IMR-90 (cell line): ENCODE measurements around the gene GALR1. TPM values are rescaled to one million over a fixed set of nuclear protein-coding genes. Genes with fewer than 3 reads are reported as not detected.
"Not testable (repeated sequence)": the region's sequence is repeated elsewhere in the genome, so short reads cannot be mapped to it uniquely, and the experiment has no call there.

Experiments
- ATAC-seq: fragments of 200-7000 bp; cut with Tn5 transposase; 2 replicates; pipeline ENCODE4 v1.9.1; 2020; ENCODE audit warnings: low read depth, mild to moderate bottlenecking, moderate library complexity
- BruUV-seq: library from RNA; stranded (reverse); fragments of 400-500 nt; replicated peaks from 2 replicates; lab custom pipeline; 2021; lab: Mats Ljungman, UMichigan
- CTCF ChIA-PET: fragments of 300-600 bp; formaldehyde crosslinking; extraction: SDS; loops from one replicate; lab custom pipeline; 2021; ENCODE audit warnings: antibody characterized with exemption; lab: Yijun Ruan, JAX
- POLR2A ChIA-PET: fragments of 300-600 bp; sonication (Branson Sonifier 250); formaldehyde crosslinking; loops from one replicate; lab custom pipeline; 2022; ENCODE audit warnings: antibody characterized with exemption; ENCODE audit not compliant: unreplicated experiment; lab: Charles Lee
- DNase-seq: peaks from one replicate; pipeline ENCODE4 v3.0.0; 2013
- H2AFZ ChIP-seq: replicated peaks from 2 replicates; pipeline ENCODE3; 2013; ENCODE audit warnings: low read length, mild to moderate bottlenecking; ENCODE audit not compliant: poor library complexity
- H2AK5ac ChIP-seq: 2 replicates; pipeline ENCODE4 v1.6.1; 2013; ENCODE audit warnings: low read depth, low read length, inconsistent platforms
- H2AK9ac ChIP-seq: replicated peaks from 2 replicates; pipeline ENCODE3; 2013; ENCODE audit warnings: mild to moderate bottlenecking, low read depth, low read length, moderate library complexity; ENCODE audit not compliant: poor library complexity
- H2BK120ac ChIP-seq: 2 replicates; pipeline ENCODE4 v1.6.1; 2013; ENCODE audit warnings: low read depth, low read length, inconsistent platforms
- H2BK15ac ChIP-seq: 3 replicates; pipeline ENCODE4 v1.6.1; 2013; ENCODE audit warnings: low read depth, low read length, inconsistent platforms
- H2BK20ac ChIP-seq: 2 replicates; pipeline ENCODE4 v1.6.1; 2013; ENCODE audit warnings: low read depth, mild to moderate bottlenecking, inconsistent platforms, low read length, moderate library complexity
- H2BK5ac ChIP-seq: 2 replicates; pipeline ENCODE4 v1.6.1; 2013; ENCODE audit warnings: mild to moderate bottlenecking, low read depth, low read length, inconsistent platforms; ENCODE audit not compliant: poor library complexity, severe bottlenecking
- H3K14ac ChIP-seq: replicated peaks from 2 replicates; pipeline ENCODE4 v1.6.1; 2013; ENCODE audit warnings: low read depth, low read length, inconsistent platforms
- H3K18ac ChIP-seq: 2 replicates; pipeline ENCODE4 v1.6.1; 2013; ENCODE audit warnings: low read depth, low read length, control low read depth
- H3K23ac ChIP-seq: 2 replicates; pipeline ENCODE4 v1.6.1; 2013; ENCODE audit warnings: low read depth, low read length, inconsistent platforms
- H3K27ac ChIP-seq: 2 replicates; pipeline ENCODE4 v1.5.1; 2013; ENCODE audit warnings: mild to moderate bottlenecking, control low read depth, low read length; ENCODE audit not compliant: insufficient read depth
- H3K27me3 ChIP-seq: 2 replicates; pipeline ENCODE4 v1.6.1; 2013; ENCODE audit warnings: low read length; ENCODE audit not compliant: control insufficient read depth, insufficient read depth
- H3K36me3 ChIP-seq: 2 replicates; pipeline ENCODE4 v1.6.1; 2013; ENCODE audit warnings: low read length, mixed read lengths; ENCODE audit not compliant: control insufficient read depth, insufficient read depth
- H3K4ac ChIP-seq: 2 replicates; pipeline ENCODE4 v1.6.1; 2013; ENCODE audit warnings: low read depth, low read length, inconsistent platforms
- H3K4me1 ChIP-seq: 2 replicates; pipeline ENCODE4 v1.6.1; 2013; ENCODE audit warnings: low read length, mixed read lengths; ENCODE audit not compliant: control insufficient read depth, insufficient read depth
- H3K4me2 ChIP-seq: 2 replicates; pipeline ENCODE4 v1.6.1; 2013; ENCODE audit warnings: low read depth, mild to moderate bottlenecking, control low read depth, low read length, moderate library complexity
- H3K4me3 ChIP-seq: 2 replicates; pipeline ENCODE4 v1.5.1; 2013; ENCODE audit warnings: low read depth, mild to moderate bottlenecking, control low read depth, low read length, moderate library complexity; ENCODE audit not compliant: insufficient read depth
- H3K56ac ChIP-seq: 2 replicates; pipeline ENCODE4 v1.6.1; 2013; ENCODE audit warnings: low read length, inconsistent platforms; ENCODE audit not compliant: insufficient read depth; ENCODE audit errors: extremely low read depth
- H3K79me1 ChIP-seq, 2 experiments: 2 replicates each; pipeline ENCODE4 v1.6.1; 2013; ENCODE audit warnings: low read length in 2 of 2, inconsistent platforms in 1 of 2, low read depth in 1 of 2
- H3K9ac ChIP-seq: 2 replicates; pipeline ENCODE4 v1.6.1; 2013; ENCODE audit warnings: low read depth, low read length, control low read depth
- H3K9me1 ChIP-seq: 2 replicates; pipeline ENCODE4 v1.6.1; 2013; ENCODE audit warnings: low read length, inconsistent platforms; ENCODE audit not compliant: insufficient read depth
- H3K9me3 ChIP-seq: 2 replicates; pipeline ENCODE4 v1.6.1; 2013; ENCODE audit warnings: low read length; ENCODE audit not compliant: control insufficient read depth, insufficient read depth
- H4K20me1 ChIP-seq: 2 replicates; pipeline ENCODE4 v1.6.1; 2013; ENCODE audit warnings: low read length, inconsistent platforms; ENCODE audit not compliant: insufficient read depth
- H4K5ac ChIP-seq: 2 replicates; pipeline ENCODE4 v1.6.1; 2013; ENCODE audit warnings: mild to moderate bottlenecking, low read depth, low read length, control low read depth
- H4K8ac ChIP-seq, 2 experiments: 2 replicates each; pipeline ENCODE4 v1.6.1; 2013; ENCODE audit warnings: low read depth in 2 of 2, low read length in 2 of 2, control low read depth in 1 of 2, inconsistent platforms in 1 of 2
- H4K91ac ChIP-seq: 2 replicates; pipeline ENCODE4 v1.6.1; 2013; ENCODE audit warnings: low read depth, low read length, inconsistent platforms; ENCODE audit not compliant: insufficient read depth
- CHD1 ChIP-seq: IDR thresholded peaks from 2 replicates; pipeline ENCODE4 v1.6.1; 2012; ENCODE audit warnings: low read depth, low read length, improper control_type of control experiment
- WGBS, 2 experiments: methylation state at CpG; one replicate each; pipeline versions ENCODE4 v1.1.5 to v1.1.7; 2013; ENCODE audit warnings: missing lambda C conversion rate in 2 of 2; ENCODE audit not compliant: insufficient read length in 1 of 2; ENCODE audit errors: extremely low coverage in 2 of 2; 5-methylcytosine and 5-hydroxymethylcytosine counted together
- dilution Hi-C: fragments of 300-500 bp; cut with HindIII; formaldehyde crosslinking; loops from one replicate; pipeline ENCODE4 v1.14.3; 2018; ENCODE audit warnings: low sequenced_read_pairs; ENCODE audit not compliant: unreplicated experiment
- in situ Hi-C: fragments of 300-500 bp; cut with MboI; formaldehyde crosslinking; loops from 3 replicates; pipeline ENCODE4 v1.14.3; 2019; ENCODE audit warnings: low sequenced_read_pairs, inconsistent platforms, mixed read lengths
- intact Hi-C: fragments of 100-400 bp; cut with micrococcal nuclease; formaldehyde crosslinking; loops from 2 replicates; pipeline ENCODE4 v1.10.0; 2022
- polyA plus RNA-seq, 3 experiments: library from polyadenylated mRNA; depleted of rRNA; stranded (reverse); fragments of >200 nt; gene quantifications; 2 replicates each; pipeline ENCODE4 v1.2.3, GENCODE V29; 2012; ENCODE audit warnings: low replicate concordance in 1 of 3
- total RNA-seq: library from RNA; depleted of rRNA; stranded (reverse); fragments of >200 nt; gene quantifications from 2 replicates; pipeline ENCODE4 v1.2.3, GENCODE V29; 2012

GALR1 gene
- total and polyA plus RNA-seq, 2 of the 4 experiments (the other 2 are of a cell fraction), result not detected

DNA sequence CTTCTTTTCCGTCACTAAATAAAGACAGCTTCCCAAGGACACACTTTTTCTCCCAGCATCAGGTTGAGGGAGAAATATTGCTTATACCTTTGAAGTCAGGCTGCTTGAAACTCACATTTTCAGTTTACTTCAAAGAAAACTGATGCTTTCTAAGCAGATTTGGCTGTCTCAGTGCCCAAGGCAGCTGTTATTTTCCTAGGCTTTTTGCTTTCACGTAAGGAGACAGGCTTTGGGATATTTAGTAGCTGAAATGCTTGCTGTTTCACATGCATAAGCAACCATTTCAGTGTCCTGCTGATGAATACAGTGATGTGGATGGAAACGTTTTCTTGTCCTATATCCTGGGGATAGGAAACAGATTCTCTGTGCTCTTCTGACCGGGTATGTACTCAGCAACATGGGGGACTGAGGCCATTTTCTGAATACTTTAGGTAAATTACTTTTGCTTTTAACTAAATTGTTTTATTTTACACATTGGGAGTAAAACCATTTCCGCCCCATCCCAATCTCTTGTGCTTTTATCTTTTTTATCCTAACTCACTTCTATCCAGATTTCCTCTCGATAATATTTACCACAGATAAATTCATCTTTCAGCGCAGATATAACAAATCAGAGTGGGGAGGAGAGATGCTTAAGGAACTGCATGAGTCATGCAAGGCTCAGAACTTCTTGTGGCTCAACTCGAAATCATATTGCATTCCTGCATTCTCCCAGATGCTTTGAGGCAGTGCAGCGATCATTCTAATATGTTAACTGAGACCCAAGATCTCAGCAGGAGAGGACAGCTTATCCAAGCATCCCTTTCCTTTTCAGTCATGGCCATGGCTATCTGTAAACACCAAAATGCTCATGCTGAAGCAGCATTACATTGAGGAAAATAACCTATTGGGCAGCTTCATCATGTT is 22.2 kb downstream of the GALR1 start (continued):
- no peak for TF ChIP-seq CHD1

DNA sequence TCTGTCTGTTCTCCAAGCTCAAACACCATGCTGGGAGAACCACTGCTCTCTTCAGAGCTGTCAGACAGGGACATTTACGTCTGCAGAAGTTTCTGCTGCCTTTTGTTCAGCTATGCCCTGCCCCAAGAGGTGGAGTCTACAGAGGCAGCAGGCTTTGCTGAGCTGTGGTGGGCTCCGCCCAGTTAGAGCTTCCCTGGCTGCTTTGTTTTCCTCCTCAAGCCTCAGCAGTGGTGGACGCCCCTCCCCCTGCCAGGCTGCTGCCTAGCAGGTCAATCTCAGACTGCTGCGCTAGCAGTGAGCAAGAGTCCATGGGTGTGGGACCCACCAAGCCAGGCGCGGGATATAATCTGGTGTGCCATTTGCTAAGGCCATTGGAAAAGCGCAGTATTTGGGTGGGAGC is 41.2 kb downstream of the GALR1 start:
- H3K36me3 ChIP-seq, H4K91ac ChIP-seq, H4K8ac ChIP-seq, BruUV-seq, H3K27me3 ChIP-seq, H2AK9ac ChIP-seq, in situ Hi-C loops, H2BK20ac ChIP-seq, DNase-seq, intact Hi-C loops, H3K9ac ChIP-seq, H2BK15ac ChIP-seq, H4K20me1 ChIP-seq, H3K4ac ChIP-seq, POLR2A ChIA-PET, H2AK5ac ChIP-seq, H2BK120ac ChIP-seq, H3K4me3 ChIP-seq, dilution Hi-C loops, ATAC-seq, H3K23ac ChIP-seq, CTCF ChIA-PET, H4K5ac ChIP-seq, H3K79me1 ChIP-seq, H3K4me1 ChIP-seq, H3K9me3 ChIP-seq, H3K9me1 ChIP-seq, H3K4me2 ChIP-seq, H3K14ac ChIP-seq, H3K56ac ChIP-seq, H3K18ac ChIP-seq, H2AFZ ChIP-seq, H3K27ac ChIP-seq, H2BK5ac ChIP-seq: not testable (repeated sequence)
- 0% methylated on average over 1 of the region's 7 CpGs; no CpG with 5 or more reads in 1 of the 2 experiments for WGBS, 2 experiments
